HG02763 (cell line): ENCODE measurements around the gene TRIM2.
A peak's percentile ranks its signal among the peaks of the same experiment; 100 is the strongest.
"Not testable (repeated sequence)": the region's sequence is repeated elsewhere in the genome, so short reads cannot be mapped to it uniquely, and the experiment has no call there.

Experiments used
- ATAC-seq: cut with Tn5 transposase; IDR thresholded peaks from one replicate; pipeline ENCODE4 v1.9.1; 2021; ENCODE audit warnings: mild to moderate bottlenecking, moderate library complexity; ENCODE audit not compliant: unreplicated experiment

TRIM2 gene

GRCh38 chr4:153186046-153186728 is 18.1 kb upstream of the TRIM2 start:
- no peak for ATAC-seq

GRCh38 chr4:153189016-153189801 is 15.0 kb upstream of the TRIM2 start:
- no peak for ATAC-seq

- ATAC-seq: no peak
Observed at GRCh38 chr4:153191795-153192363, 12.4 kb upstream of the TRIM2 start.

- ATAC-seq: no peak
Observed at GRCh38 chr4:153197301-153197700, 6.9 kb upstream of the TRIM2 start.

GRCh38 chr4:153198719-153199118 is 5.5 kb upstream of the TRIM2 start:
- no peak for ATAC-seq

GRCh38 chr4:153203746-153204145 is 497 bp upstream of the TRIM2 start:
- ATAC-seq: not testable (repeated sequence)

- peak; percentile 62 for ATAC-seq
Observed at GRCh38 chr4:153204728-153205648, 745 bp downstream of the TRIM2 start.

GRCh38 chr4:153205757-153206156 is 1.5 kb downstream of the TRIM2 start:
- no peak for ATAC-seq

- ATAC-seq: no peak
Observed at GRCh38 chr4:153206534-153206933, 2.3 kb downstream of the TRIM2 start.

GRCh38 chr4:153207027-153207426 is 2.8 kb downstream of the TRIM2 start:
- ATAC-seq: no peak

GRCh38 chr4:153207567-153207966 is 3.3 kb downstream of the TRIM2 start:
- no peak for ATAC-seq

GRCh38 chr4:153209410-153209809 is 5.2 kb downstream of the TRIM2 start:
- no peak for ATAC-seq

- ATAC-seq: no peak
Observed at GRCh38 chr4:153210727-153211126, 6.5 kb downstream of the TRIM2 start.

GRCh38 chr4:153211986-153212728 is 7.9 kb downstream of the TRIM2 start:
- no peak for ATAC-seq

- no peak for ATAC-seq
Observed at GRCh38 chr4:153212736-153213135, 8.5 kb downstream of the TRIM2 start.

GRCh38 chr4:153215921-153216320 is 11.7 kb downstream of the TRIM2 start:
- ATAC-seq: no peak

- ATAC-seq: no peak
Observed at GRCh38 chr4:153216546-153216945, 12.3 kb downstream of the TRIM2 start.

- ATAC-seq: no peak
Observed at GRCh38 chr4:153217440-153217839, 13.2 kb downstream of the TRIM2 start.

GRCh38 chr4:153218961-153219360 is 14.7 kb downstream of the TRIM2 start:
- no peak for ATAC-seq

- no peak for ATAC-seq
Observed at GRCh38 chr4:153220682-153221395, 16.6 kb downstream of the TRIM2 start.
